Kasumi-1 (cell line): ENCODE measurements around the gene MUC5AC.

Experiments used
- DNase-seq, 2 experiments: peaks; one replicate each; lab custom pipeline; 2025; lab: John Stamatoyannopoulos, UW

MUC5AC gene

DNA sequence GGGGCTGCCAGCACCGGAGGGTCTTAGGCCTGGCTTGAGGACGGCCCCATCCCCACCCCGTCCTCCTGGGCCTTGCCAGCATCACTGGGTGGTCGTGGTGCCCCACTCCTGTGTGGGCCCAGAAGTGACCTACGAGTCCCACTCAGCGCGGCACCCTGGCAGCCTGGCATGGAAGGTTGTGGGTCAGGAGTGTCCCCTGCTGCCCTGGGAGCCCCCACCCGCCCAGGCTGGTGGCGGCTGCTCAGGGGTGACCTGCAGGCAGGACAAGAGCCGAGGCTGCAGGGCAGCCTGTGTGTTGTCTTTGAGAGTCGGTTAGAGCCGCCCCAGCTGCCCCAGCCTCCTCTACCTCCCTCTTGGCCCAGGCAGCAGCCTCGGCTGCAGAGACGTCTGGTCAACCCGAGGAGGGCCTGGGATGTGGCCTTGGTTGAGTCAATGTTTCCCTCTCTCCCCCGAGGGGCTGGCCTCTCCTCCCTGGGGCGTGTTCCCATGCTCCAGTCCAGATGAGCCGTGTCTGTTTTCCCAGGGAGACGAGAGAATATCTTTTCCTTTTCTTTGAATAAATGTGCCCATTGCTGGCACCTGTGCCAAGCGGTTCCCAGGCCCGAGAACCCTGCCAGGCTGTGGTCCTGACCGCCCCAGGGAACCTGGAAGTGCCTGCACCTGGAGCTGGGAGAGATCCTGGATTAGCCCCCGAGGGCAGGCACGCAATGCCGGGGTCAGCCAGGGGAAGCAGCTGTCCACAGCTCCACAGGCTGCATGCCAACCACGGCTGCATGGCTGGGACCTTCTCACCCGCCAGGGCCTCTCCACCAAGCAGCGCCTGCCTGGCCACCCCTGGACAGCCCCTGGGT is 35.7 kb upstream of the MUC5AC start:
- DNase-seq = no peak

DNA sequence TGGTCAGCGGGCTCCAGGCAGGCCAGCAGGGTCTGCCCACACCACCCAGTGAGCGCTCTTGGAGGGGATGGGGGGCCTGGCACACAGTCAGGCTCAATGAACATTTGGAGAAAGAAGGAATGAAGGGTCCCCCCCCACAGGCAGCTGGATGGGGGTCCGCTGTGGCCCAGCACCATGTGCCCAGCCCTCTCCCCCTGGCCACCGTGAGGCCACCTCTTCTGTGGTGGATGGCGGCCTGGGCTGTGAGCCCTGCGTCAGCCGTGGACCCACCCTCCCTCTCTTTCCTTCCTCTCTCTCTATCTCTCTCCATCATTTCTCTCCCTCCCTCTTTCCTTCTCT is 35.1 kb upstream of the MUC5AC start:
- DNase-seq = no peak

DNA sequence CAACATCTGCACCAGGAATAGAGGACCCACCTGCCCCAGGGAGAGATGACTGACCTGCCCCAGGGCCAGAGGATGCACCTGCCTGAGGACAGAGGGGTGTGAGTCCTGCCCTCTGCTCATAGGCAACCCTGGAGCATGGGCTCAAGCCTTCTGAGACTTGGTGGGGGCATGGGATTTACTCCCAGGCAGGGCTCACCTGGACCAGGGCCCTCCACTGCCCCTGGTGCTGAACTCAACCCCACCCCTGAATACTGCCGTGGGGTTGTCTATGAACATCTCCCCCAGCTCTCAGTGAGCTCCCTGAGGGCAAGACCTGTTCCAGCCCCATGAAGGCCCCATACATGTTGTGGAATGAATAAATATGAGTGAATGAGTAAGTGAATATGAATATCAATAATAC is 33.8 kb upstream of the MUC5AC start:
- no peak for DNase-seq

DNA sequence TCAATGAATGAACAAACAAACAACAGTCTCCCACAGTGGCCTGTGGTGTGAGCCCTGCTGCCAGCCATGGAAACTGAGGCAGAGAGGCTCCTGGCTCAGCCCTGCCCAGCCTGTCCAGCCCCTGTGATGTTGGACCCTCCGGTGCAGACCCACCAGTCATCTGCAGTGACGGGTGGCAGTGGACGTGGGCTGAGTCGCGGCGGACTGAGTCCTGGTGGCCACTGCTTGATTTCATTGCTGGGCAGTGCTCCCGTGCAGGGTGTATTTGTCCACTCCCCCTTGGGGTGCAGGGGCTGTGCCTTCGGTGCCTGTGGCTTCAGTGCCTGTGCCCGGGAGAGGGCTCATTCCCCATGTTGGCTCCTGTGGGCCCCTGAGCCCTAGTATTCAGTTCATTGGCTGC is 31.9 kb upstream of the MUC5AC start:
- no peak for DNase-seq

DNA sequence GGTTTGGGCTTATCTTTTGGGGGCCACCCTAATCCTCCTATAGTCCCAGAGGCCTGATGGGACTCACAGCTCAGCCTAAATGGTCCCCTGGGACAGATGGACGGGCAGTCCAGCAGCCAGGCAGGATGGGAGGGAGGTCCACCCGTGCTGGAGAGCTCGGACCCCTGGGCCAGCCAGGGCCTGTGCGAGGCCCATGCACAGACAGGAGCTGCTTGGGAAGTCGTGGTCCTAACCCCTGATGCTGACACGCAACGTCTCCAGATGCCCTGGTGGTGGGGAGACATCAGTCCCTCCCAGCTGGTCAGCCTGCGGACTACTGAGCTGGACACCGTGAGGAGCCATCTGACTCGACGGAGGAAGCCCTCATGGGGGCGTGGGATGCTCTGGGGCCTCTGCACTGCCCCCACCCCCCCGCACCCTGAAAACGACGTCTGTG is 31.2 kb upstream of the MUC5AC start:
- no peak for DNase-seq

DNA sequence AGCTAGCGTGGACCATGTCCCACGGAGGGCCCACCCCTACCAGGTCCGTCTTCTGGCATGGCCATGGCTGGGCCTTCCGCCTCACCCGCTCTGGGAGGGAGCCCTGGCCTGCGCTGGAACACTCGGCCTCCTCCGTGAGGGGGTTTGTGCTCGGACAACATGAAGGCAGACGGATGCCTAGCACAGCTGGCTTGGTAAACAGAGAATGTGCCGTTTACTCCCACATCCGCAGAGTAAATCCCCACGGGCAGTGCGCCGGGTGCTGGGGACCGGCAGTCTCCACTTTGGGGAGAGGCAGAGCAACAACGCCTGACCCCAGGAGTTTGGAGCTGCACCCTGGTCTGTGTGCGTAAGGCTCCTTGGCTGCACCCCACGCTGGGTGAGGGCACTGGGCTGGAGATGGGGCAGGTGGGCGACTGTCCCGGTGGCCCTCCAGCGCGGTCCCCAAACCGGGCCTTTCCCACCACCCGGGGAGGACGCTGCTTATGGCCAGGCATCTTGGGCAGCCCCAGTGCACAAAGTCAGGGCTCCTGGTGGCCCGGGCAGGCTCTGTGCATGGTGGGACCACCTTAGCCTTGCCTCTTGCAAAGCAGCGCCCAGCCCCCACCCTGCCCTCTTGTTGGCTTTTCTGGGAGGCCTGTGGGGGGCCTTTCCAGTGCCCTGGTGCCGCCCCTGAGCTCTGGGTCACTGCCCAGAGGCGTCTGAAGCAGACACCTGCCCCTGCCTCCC is 30.7 kb upstream of the MUC5AC start:
- DNase-seq = no peak

DNA sequence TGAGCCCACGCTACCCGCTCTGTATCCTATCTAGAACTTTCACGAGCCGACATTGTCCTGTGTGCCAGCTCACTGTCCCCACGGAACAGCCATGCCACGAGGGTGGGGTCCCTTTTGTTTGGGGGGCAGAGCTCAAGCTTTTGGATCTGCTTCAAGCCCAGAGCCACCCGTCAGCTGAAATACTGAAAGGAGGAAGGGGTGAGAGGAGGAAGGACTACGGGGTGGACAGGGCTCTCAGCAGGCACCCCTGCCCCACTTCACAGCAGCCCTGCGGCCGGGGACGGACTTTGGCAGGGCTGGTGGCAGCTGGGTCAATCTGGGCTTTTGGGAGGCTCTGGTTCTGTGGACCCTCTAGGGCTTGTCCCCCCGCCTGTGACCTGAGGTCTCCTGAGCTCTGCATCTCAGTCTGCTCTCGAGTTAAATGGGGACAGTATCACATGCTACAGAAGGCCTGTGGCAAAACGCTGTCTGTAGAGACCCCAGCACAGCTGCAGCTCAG is 30.0 kb upstream of the MUC5AC start:
- no peak for DNase-seq

DNA sequence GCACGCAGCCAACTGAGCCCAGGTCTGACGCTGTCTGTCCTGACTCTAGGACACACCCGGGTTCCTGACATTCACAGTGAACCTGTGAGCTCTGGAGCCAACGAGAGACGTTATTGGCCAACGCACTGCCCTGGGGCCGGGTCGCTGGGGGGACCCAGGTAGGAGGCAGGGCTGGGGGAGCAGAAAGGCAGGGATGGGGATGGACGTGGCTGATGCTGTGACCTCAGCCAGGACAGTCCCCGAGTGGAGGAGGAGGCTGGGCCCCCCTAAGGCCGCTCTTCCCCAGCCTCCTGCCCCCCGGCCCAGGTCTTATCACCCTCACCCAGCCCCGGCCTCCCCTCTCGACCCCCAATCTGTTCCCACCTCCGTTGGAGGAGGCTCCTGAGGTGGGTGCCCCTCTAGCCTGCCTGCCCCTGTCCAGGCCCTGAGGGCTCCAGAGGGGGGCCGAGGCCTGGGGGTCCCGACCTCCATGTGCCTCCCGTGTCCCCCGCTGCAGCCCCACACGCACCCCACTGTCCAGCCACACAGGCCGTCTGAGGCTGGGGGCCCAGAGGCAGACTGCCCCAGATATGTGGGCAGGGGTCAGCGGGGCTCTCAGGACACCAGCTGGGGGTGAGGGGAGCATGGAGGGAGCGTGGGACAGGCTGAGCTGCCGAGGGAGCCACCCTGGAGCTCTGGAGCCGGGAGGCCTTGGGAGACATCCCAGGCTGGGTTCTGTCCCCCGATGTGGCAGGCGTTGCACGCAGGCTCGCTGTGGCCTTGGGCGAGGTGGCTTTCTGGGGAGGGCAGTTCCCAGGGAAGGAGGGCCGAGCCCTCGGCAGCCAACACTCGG is 29.2 kb upstream of the MUC5AC start:
- DNase-seq = no peak

DNA sequence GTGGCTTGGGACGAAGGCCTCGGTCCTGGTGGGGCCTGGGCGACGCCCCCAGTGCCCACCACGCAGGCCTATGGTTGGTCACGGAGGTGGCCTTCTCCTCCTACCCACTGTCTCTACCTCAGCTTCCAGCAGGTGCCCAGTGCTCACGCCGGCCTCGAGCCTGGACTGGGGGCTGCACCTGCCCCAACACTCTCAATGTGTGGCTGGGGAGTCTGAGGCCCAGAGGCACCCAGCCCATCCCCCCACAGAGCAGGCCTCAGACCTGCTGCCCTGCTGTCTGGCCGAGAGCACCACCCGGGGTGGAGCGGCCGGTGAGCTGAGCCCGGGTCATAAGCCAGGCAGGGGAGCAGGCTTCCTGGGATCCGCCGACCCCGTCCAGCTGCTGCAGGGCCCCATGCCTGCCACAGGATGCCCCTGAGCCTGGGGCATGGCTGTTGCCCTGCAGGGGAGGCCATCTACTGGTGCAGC is 28.6 kb upstream of the MUC5AC start:
- no peak for DNase-seq

DNA sequence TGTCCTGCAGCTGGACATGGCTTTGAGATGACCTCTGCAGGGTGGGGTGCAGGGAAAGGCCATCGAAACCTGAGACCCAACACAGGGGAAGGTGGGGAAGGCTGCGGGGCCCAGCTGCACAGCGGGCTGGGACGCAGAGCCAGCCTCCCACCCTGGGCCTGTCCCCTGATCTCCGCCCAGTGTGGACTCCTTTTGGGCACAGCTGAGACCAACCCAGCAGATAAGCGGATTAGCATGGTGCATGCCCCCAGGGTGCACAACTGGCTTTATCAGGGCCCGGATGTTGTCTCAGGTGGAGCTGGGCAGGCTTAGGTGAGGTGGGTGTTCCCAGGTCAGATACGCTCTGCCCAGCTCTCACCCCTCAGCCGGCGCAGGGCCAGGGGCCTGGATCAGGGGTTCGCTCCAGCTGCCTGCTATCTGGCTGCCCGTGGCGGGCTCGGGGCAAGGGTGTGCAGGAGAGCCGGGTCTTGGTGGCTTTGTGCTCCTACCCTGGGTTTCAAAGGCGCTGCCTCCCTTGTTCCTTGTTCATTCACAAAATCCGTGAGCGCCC is 28.1 kb upstream of the MUC5AC start:
- DNase-seq = no peak

DNA sequence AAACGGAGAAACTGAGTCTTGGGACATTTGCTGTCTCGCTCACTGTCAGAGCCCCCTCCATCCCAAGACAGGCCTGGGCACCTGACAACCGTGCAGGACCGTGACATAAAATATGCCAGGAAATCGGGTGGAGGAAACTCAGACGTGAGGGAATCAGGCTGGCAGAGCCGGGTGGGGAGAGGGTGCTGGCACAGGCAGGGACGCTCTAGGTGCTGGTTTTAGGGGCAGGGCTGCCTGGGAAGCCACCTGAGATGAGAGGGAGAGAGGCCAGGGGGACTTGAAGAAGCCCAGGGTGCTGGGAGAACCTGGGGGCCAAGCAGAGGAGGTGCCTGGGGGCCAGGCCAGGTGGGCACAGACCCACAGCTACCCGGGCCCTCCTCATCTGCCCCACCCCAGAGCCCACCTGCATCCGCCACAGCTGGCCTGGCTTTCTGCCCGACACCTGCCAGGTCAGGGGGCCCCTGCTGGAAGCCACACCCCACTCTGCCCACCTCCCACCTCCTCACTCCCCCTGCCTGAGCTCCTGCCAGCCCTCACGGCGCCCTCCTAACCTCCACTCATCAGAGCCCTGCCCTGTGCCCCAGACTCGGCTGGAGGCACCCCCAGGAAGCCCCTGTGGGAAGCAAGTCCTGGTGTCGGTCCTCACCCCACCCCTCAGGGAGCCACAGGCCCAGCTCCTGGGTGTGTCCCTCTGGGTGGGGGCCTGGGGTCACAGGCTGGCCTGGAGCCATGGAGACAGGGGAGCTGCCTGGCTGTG is 27.3 kb upstream of the MUC5AC start:
- no peak for DNase-seq

DNA sequence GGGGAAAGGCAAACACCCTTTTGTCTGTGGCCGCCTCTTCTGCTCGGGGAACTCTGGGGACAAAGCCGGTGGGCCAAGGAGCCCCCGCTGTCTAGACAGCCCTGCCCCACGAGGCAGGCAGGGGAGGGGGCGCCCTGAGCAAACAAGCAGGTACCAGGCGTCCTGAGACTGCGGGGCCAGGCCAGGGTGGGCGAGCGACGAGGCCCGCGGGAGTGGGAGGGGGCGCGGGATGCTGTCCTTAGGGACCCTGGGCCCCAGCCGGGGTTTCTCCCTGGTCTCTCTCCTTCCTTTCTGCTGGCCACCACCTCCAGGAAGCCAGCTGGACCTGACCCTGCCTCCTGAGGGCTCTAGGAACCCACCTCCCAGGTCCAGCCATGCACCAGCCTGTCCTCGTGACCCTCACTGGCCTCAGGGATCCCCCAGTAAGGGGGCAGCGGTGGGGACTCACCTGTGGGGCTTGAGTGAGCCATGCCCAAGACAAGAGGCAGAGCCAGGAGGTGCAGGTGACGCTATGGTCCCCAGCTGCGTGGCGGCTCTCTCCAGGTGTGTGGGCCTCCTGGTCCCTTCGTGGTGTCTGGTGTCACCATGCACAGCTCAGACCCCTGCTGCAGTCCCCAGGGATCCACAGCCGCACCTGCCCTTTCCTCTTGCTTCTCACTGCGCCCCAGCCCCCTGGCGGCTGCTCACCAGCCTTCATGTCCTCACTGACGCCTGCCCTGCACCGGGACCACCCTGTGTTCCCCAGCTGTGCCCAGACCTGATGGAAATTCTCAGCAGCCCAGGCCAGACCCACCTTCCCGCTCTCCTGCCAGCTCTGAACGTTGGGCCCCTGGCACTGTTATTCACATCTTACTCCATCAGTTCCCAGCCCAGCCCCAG is 26.5 kb upstream of the MUC5AC start:
- DNase-seq = no peak

DNA sequence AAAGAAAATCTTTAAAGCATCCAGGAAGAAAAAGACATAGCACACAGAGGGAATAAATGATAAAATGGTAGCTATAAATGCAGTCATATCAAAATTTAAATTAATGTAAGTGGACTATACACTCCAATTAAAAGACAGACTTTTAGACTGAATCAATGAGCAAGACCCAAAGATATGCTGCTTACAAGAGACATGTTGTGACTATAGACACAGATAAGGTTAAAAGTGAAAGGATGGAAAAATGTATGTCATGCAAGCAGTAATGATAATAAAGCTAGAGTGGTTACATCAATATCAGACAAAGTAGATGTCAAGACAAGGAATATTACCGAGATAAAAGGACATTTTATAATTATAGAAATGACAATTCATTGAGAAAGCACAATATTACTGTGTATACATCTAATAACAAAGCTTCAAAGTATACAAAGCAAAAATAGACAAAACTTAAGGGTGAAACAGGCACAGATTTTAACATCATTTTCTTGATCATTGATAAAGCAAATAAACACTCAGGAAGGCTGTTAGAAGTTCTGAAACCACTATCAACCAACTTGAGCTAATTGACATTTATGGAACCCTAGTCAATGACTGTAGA is 22.8 kb upstream of the MUC5AC start:
- DNase-seq = no peak

DNA sequence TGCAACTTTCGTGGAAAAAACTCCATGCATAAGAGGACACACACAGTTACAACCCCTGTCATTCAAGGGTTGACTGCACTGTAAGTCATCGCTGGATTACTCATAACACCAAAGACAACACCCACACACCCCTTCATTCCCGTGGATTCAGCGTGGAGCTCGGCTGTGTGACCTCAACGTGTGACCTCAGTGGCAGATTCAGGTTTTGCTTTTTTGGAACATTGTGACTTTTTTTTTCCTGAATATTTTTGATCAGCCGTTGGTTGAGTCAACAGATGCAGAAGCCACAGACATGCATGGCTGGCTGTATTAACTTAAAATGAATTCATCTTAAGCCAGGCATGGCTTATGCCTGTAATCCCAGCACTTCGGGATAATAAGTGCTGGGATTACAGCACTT is 19.7 kb upstream of the MUC5AC start:
- no peak for DNase-seq

DNA sequence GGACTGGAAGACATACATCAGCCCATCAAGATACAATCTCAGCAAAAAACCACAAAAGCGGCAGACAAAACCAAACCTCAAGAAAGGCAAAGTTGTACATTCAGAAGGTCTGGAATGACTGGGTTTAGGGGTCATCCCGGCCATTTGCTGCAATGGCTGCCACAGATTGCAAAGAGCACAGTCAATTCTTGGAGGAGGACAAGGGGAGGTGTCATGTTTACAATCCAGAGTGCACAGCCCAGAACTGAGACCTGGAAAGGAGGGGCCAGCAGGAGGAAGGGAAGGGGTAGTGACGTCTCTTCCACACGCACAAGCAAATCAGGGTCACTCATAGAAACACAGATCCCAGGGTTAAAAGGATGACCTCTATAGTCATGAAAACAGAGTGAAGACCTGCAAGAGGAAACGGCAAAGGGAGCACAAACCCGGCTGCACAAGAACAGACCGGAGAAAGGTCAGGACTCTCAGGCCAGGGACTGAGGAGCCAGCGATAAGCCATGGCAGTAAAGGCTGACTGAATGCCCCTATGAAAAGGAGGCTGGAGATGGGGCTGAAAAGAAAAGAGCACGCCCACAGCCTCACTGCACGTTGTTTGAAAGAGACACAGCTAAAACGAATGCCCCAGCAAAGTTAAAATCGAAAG is 18.2 kb upstream of the MUC5AC start:
- no peak for DNase-seq

DNA sequence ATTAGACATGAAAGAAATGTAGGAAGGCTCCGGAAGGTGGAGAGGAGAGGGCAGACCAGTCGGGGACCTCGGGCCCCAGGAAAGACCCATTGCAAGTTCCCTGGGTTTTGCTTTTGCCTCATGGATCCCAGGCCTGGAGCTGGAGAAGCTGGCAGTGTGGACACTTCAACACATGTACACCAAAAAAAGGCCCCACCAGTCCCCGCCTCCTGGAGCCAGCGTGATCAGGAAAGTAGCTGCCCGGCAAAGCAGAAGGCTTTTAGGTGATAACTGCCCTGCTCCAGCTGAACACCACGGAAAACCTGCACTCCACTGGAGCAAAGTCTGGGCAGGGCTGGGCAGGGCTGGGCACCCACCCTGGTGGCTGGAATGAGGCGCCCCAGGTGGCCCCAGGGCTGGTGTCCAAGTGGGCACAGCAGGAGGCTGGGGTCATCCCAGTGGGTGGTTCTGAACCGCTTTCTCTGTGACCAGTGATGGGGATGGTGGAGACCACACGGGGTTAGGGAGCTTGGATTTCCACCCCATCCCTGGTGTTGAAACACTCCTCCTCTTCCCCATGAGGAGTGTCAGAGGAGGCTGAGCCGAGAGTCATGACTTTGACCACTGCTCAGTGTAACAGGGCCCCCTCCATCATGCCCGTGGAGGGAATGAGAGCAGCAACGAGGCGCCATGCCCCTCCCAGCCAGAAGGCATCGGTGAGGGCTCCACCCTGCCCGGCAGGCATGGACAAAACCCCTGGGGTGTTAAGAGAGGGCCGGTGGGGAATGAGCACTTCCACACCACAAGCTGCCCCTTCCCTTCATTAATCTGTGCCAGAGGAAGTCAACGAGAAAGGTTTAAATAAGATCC is 16.9 kb upstream of the MUC5AC start:
- DNase-seq = no peak

DNA sequence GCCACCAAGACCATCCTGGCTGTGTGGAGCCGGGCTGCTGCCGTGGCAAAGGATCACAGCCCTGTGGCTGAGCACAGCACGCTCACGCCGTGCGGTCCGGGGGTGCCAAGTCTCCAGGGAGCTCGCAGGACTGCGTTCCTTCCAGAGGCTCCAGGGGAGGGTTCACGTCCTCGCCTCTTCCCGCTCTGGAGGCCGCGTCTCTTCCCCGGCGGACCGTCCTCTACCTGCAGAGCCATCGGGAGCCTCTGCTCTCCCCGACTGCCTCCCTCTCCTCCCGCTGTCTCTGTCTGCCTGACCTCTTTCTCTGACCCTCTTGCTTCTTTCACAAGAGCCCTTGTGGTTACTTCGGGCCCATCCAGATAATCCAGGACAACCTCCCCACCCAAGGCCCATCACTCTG is 11.4 kb upstream of the MUC5AC start:
- no peak for DNase-seq

DNA sequence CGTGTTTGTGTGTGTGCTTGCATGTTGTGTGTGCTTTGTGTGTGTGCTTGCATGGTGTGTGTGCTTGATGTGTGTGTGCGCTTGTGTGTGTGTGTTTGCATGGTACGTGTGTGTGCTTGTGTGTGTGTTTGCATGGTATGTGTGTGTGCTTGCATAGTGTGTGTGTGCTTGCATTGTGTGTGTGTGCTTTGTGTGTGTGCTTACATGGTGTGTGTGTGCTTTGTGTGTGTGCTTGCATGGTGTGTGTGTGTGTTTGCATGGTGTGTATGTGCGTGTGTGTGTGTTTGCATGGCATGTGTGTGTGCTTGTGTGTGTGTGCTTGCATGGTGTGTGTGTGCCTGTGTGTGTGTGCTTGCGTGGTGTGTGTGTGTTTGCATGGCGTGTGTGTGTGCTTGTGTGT is 10.0 kb upstream of the MUC5AC start:
- no peak for DNase-seq
